SU-DHL-6 (cell line): ENCODE measurements around the gene PIN1.
"Not testable (repeated sequence)": the region's sequence is repeated elsewhere in the genome, so short reads cannot be mapped to it uniquely, and the experiment has no call there.

Experiments
- EZH2phosphoT487 ChIP-seq: fragments of 200-600 bp; sonication (generic), shearing (Covaris generic); conservative IDR thresholded peaks from 2 replicates; pipeline ENCODE4 v1.6.1; 2018; ENCODE audit warnings: mild to moderate bottlenecking, antibody characterized with exemption, low read length, moderate library complexity, mixed read lengths
- TF ChIP-seq, protein P1 (sequence below): fragments of 200-600 bp; sonication (generic); IDR thresholded peaks from one replicate; pipeline ENCODE4 v1.5.1; 2017; ENCODE audit warnings: antibody characterized with exemption, mild to moderate bottlenecking, low read length, moderate library complexity; ENCODE audit not compliant: insufficient read depth, poor library complexity, severe bottlenecking

GRCh38 chr19:9788604-9789003 is 46.5 kb upstream of the PIN1 start:
- TF ChIP-seq, protein P1, sequence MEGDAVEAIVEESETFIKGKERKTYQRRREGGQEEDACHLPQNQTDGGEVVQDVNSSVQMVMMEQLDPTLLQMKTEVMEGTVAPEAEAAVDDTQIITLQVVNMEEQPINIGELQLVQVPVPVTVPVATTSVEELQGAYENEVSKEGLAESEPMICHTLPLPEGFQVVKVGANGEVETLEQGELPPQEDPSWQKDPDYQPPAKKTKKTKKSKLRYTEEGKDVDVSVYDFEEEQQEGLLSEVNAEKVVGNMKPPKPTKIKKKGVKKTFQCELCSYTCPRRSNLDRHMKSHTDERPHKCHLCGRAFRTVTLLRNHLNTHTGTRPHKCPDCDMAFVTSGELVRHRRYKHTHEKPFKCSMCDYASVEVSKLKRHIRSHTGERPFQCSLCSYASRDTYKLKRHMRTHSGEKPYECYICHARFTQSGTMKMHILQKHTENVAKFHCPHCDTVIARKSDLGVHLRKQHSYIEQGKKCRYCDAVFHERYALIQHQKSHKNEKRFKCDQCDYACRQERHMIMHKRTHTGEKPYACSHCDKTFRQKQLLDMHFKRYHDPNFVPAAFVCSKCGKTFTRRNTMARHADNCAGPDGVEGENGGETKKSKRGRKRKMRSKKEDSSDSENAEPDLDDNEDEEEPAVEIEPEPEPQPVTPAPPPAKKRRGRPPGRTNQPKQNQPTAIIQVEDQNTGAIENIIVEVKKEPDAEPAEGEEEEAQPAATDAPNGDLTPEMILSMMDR: not testable (repeated sequence)
- TF ChIP-seq EZH2phosphoT487: not testable (repeated sequence)
